ENCODE results near the gene MGAT1.

The MGAT1 gene

DNA sequence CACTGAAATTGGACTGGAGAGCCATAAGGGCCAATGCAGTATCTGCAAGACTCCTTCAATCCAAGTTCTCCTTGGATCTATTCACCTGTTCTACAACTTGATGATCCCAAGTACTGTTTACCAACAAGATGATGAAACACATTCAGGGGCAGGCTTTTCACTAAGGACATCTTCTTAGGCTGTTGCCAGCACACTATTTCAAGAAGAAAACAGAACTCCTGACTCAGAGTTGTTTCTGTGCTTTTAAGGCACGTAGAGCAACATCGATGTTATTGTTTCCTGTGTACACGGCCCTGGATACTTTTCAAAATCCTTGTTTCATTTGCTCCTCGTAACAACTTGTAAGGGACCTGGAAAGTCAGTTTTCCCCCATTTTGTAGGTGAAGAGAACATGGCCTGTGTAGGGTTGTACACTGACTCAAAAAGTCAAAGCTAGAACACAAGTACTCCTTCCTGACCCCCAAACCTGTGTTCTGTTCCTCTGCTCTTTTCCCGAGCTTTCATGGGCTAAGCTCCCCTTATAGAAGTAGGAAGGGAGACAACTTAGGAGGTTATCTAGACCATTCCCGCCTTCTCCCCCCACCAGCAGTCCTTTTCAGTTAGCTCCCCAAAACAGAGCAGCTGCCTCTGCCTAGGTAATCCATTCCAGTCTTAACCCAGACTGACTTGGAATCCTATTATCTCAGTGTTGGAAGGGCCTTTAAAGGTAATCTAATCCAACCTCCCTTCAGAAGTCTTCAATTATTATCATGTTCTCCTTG lies 5.2 kb upstream of the MGAT1 start:
- peak overlapping the region; percentile 96 for H3K9ac ChIP-seq (ENCODE audit: low read depth, low read length)
- ATAC-seq (ENCODE audit: insufficient read depth, low read depth): no peak
- peaks cover 67% of the 10 kb centered on the region for H3K79me2 ChIP-seq (ENCODE audit: insufficient read depth, low read length)
- H3K4me1 ChIP-seq (ENCODE audit: insufficient read depth, low read length): peaks cover 79% of the 10 kb centered on the region
- H3K9me3 ChIP-seq (ENCODE audit: insufficient read depth, low read length, severe bottlenecking): no peaks in the 10 kb centered on the region
- no peak for TF ChIP-seq CTCF (IDR thresholded peaks at IDR 0.05; ENCODE audit: borderline replicate concordance, extremely low read depth, low read length, poor library complexity, severe bottlenecking)
- TF ChIP-seq EZH2 (IDR thresholded peaks at IDR 0.05; ENCODE audit: borderline replicate concordance, low read depth, low read length, severe bottlenecking): no peak
- peaks cover 24% of the 10 kb centered on the region for H3K36me3 ChIP-seq (ENCODE audit: insufficient read depth, low read length)
- H3K4me3 ChIP-seq (ENCODE audit: low read depth in 1 of 2, low read length in 2 of 2): peak overlapping the region in 1 of 2 experiments; percentile 74; a peak in 2 of 4 replicates
- H3K4me2 ChIP-seq (ENCODE audit: insufficient read depth, low read length): peak overlapping the region; percentile 90
- no peak for DNase-seq
- no peaks in the 10 kb centered on the region for H3K27me3 ChIP-seq (ENCODE audit: insufficient read depth, low read length, poor library complexity)
- H4K20me1 ChIP-seq (ENCODE audit: insufficient read depth, low read length): no peaks in the 10 kb centered on the region
- no peak overlapping the region for H2AFZ ChIP-seq (ENCODE audit: low read depth, low read length)
- H3K27ac ChIP-seq (ENCODE audit: low read length): peak overlapping the region; percentile 99

DNA sequence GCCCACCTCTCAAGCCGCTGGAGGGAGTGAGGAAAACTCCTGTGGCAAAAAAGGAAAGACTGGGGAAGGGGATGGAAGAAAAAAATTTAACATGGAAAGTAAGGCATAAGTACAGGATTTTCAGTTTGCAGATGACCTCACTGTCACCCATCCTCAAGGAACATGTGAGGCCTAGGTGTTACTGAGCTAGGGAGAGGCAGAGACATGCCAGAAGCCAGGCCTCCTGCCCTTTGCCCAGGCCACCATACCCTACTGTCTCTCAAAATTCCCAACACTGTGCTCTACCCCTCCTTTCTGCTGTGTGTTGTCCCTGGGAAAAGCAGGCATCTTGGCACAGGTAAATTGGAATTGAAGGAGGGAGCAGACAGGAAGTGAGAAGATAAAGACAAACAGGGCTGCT lies 4.4 kb upstream of the MGAT1 start:
- Histone ChIP-seq H4K20me1 (ENCODE audit: insufficient read depth, low read length) (peaks cover 4% of the 10 kb centered on the region; the same call in 1 of the 2 replicates), H3K4me3 (ENCODE audit: low read depth in 1 of 2, low read length in 2 of 2) (peak overlapping the region in 1 of 2 experiments; percentile 74; a peak in 2 of 4 replicates), H3K9me3 (ENCODE audit: insufficient read depth, low read length, severe bottlenecking) (no peaks in the 10 kb centered on the region), H3K27ac (ENCODE audit: low read length) (peak overlapping the region; percentile 99), H3K36me3 (ENCODE audit: insufficient read depth, low read length) (peaks cover 24% of the 10 kb centered on the region), H2AFZ (ENCODE audit: low read depth, low read length) (no peak overlapping the region), H3K79me2 (ENCODE audit: insufficient read depth, low read length) (peaks cover 73% of the 10 kb centered on the region), H3K9ac (ENCODE audit: low read depth, low read length) (peak overlapping the region; percentile 96), H3K27me3 (ENCODE audit: insufficient read depth, low read length, poor library complexity) (no peaks in the 10 kb centered on the region), H3K4me1 (ENCODE audit: insufficient read depth, low read length) (peaks cover 81% of the 10 kb centered on the region), H3K4me2 (ENCODE audit: insufficient read depth, low read length) (peak overlapping the region; percentile 90)
- TF ChIP-seq CTCF (IDR thresholded peaks at IDR 0.05; ENCODE audit: borderline replicate concordance, extremely low read depth, low read length, poor library complexity, severe bottlenecking) (no peak), EZH2 (IDR thresholded peaks at IDR 0.05; ENCODE audit: borderline replicate concordance, low read depth, low read length, severe bottlenecking) (no peak)
- DNase-seq: no peak
- no peak for ATAC-seq (ENCODE audit: insufficient read depth, low read depth)

DNA sequence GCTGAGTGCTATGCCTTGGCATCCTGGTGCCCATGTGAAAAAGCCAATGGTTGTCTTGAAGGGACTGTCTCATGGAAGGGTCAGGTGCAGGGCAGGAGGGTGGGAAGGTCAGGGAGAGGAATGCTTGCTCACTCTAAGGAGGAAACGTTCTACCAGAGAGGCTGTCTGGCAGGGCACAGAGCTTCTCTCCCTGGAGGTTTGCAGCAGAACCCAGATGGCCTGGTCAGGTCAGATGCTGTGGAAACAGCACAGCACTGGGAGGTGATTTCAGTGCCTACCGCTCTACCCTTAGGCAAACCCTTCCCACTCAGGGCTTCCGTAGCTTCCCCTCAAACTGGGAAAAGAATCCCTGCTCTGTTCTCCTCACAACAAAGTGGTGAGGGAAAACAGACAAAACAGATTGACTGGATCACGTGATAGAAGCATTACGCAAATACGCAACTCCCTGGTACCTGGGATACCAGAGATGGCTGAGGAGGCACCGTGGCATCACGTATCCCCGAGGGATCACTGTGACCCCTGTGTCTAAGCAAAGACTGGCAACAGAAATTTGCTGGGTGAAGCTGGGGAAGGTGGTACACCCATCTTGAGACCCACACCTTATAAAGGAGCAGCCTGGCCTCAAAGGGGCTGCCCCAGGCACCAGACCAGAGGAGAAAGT lies 3.9 kb upstream of the MGAT1 start:
- no peak for ATAC-seq (ENCODE audit: insufficient read depth, low read depth)
- H3K27me3 ChIP-seq (ENCODE audit: insufficient read depth, low read length, poor library complexity): no peaks in the 10 kb centered on the region
- peaks cover 29% of the 10 kb centered on the region for H3K36me3 ChIP-seq (ENCODE audit: insufficient read depth, low read length)
- H3K4me1 ChIP-seq (ENCODE audit: insufficient read depth, low read length): peaks cover 82% of the 10 kb centered on the region
- no peaks in the 10 kb centered on the region for H3K9me3 ChIP-seq (ENCODE audit: insufficient read depth, low read length, severe bottlenecking)
- peaks cover 78% of the 10 kb centered on the region for H3K79me2 ChIP-seq (ENCODE audit: insufficient read depth, low read length)
- no peak overlapping the region for H2AFZ ChIP-seq (ENCODE audit: low read depth, low read length)
- TF ChIP-seq CTCF (IDR thresholded peaks at IDR 0.05; ENCODE audit: borderline replicate concordance, extremely low read depth, low read length, poor library complexity, severe bottlenecking) (no peak), EZH2 (IDR thresholded peaks at IDR 0.05; ENCODE audit: borderline replicate concordance, low read depth, low read length, severe bottlenecking) (no peak)
- H3K4me3 ChIP-seq (ENCODE audit: low read depth in 1 of 2, low read length in 2 of 2): peak overlapping the region in 1 of 2 experiments; percentile 74; a peak in 2 of 4 replicates
- peak overlapping the region; percentile 90 for H3K4me2 ChIP-seq (ENCODE audit: insufficient read depth, low read length)
- DNase-seq: no peak
- H4K20me1 ChIP-seq (ENCODE audit: insufficient read depth, low read length): peaks cover 10% of the 10 kb centered on the region
- peak overlapping the region; percentile 99 for H3K27ac ChIP-seq (ENCODE audit: low read length)
- H3K9ac ChIP-seq (ENCODE audit: low read depth, low read length): peak overlapping the region; percentile 96
